NCI-H1694 treated with DMSO at 0.1 percent for 48 hours (cell line): Measurements from ENCODE around the gene GABBR2.

ENCODE experiments used
- DNase-seq: peaks from one replicate; lab custom pipeline; 2025; lab: John Stamatoyannopoulos, UW

GABBR2 gene

GRCh38 chr9:98402019-98402840, 306.5 kb downstream of the GABBR2 start:
- DNase-seq = no peak

GRCh38 chr9:98401140-98402018, 307.4 kb downstream of the GABBR2 start:
- DNase-seq = no peak

DNA sequence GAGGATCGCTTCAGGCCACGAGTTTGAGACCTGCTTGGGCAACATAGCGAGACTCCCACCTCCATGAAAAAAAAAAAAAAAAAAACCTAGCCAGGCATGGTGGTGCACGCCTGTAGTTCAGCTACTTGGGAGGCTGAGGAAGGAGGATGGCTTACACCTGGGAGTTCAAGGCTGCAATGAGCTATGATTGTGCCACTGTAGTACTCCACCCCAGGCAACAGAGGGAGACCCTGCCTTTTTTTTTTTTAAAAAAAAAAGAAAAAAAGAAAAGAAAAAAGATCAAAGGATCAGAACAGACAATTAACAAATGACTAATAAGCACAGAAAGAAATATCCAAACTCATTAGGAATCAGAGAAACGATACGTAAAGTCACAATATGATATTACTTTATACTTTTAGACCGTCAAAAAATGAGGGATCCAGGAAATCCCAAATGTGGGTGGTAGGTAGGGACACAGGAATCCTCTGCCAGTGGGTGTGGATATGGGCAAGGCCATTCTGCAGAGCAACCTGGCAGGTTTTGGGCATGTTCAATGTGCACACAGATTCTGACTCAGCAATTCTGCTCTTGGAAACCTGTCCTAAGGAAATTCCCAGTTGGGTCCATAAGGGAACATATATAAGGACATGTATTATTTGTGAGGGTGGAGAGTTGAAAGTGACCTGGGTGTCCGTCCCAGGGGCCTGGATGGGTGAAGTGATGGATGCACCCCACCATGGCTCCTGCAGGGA, 308.6 kb downstream of the GABBR2 start:
- DNase-seq = no peak

DNA sequence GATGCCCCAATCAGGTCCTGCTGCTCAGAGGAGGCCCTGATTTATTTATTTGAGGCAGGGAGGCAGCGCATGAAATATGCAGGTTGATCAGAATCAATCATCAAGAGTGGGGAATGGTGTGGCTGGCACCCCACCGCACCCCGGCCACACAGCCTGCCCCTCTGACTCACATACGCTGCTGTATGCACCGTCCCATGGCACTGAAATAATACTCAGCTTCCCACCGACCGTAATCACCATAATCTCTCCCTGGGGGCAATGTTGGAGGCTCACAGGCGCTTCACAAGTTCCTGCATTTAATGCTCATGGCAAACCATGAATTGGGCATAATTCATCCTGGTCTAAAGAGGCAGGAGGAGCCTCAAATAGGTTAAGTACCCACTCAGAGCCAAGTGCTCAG, 312.1 kb downstream of the GABBR2 start:
- no peak for DNase-seq

GRCh38 chr9:98396236-98396635, 312.5 kb downstream of the GABBR2 start:
- DNase-seq = no peak

- DNase-seq = no peak
Measured at GRCh38 chr9:98391867-98392266, 316.9 kb downstream of the GABBR2 start.

DNA sequence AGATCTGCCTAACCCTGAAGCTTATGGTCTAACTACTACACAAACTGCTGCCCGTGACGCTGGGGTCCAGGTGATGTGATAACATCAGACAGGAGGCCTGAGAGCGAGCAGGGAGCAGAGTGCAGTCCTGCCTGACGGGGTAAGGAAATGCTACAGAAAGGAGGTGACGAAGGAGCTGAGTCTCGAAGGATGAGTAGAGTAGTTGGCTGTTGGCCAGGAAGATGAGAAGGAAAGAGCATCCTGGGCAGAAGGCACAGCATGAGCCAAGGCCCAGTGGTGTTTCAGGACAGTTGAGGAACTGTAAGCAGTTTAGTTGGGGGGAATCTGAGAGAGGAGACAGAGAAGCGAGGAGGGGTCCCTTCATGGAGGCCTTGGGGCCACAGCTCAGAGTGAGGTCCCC, 317.3 kb downstream of the GABBR2 start:
- no peak for DNase-seq

DNA sequence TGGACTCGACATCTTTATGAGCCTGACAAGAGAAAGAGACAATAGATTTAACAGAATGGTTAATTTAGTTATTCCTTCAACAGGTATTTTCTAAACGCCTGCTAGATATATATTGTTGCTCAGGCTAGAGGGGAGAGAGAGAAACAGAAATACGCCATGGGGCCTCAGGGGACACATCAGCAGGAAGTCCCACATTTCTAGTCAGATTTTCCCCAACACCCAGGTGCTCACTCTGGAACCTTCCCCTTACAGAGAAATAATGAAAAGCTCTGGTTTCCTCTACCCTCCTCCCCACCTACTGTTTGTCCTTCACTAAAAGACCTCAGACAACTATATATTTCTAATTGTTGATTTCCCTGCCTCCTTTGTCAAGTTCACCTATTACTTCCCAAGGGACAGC, 323.0 kb downstream of the GABBR2 start:
- no peak for DNase-seq

- DNase-seq = no peak
Measured at GRCh38 chr9:98383758-98384157, 325.0 kb downstream of the GABBR2 start.

DNA sequence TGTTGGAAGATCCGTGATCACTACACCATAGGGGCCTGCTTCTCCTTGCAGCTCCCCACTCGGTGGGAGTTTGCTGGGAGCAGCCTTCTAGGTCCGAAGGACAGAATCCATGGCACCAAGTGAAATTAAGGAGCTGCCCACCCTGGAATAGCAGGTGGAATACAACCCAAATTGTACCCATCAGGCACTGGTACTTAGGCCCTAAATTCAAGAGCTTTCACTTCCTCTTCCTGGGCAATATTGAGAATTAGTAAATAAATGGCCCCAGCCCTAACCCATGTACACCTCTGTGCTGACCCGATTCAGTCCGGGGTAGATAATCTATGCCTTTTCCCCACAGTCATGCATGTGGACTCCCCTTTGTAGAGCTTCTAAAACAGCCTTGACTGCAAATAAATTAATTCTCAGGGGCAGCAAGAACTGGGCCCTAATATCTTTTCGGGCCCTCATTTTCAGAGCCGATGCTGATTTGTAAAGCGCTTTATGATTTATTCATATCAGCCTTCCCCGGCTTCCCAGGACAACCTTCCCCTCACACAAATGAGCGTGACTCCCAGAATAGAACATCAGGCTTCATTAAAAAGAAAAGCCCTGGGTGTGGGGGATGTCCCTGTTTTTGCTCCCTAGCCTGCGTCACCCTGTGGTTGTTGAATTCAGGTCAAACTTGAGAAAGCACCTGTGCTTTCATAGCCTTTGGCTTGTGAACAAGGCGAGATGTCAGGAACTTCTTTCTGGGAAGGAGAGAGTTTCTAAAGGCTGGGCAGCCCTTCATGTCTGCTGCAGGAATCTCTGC, 327.2 kb downstream of the GABBR2 start:
- no peak for DNase-seq

DNA sequence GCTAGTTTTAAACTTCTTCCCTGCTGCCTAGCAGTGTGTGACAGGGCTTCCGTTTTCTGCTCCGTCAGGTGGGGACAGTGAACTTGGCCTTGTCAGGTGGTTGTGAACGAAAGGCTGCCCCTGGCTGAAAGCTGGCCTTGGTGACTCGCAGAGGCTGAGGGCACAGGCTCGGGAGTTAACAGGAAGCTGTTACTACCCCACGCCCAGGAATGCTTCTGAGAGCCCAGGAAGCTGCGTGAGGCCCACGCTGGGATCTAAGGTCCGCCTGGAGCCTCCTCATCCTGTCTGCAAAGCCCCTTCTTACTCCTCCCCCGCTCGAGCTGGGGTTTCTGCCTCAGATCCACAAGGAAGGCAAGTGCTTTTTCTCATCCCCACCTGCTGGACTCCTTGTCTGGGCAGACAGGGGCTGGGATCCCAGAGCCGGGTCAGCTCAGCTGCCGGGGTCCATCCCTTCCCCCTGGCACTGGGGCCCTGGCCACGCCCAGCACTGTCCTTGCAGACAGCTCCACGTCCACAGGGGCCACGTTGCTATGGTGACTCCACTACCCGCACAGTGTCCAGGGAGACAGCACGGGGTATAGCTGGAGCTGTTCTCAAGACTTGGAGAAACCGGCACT, 328.6 kb downstream of the GABBR2 start:
- no peak for DNase-seq

DNA sequence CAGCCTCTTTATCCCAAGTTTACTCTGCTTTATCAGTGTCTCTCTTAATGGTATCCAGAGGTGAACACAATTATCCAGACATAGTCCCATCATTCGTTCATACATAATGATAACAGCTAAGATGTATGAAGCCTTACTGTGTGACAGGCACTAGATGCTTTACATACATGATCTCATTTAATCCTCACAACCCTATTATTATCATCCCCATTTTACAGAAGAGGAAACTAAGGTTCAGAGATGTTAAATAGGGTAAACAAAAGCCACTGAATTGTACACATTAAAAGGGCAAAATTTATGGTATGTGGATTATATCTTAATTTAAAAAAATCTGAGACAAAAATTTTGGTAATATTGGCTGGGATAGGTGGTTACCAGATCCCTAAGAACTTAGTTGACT, 329.2 kb downstream of the GABBR2 start:
- no peak for DNase-seq

- DNase-seq = no peak
Measured at GRCh38 chr9:98378794-98379193, 329.9 kb downstream of the GABBR2 start.

- no peak for DNase-seq
Measured at GRCh38 chr9:98378206-98378780, 330.4 kb downstream of the GABBR2 start.

DNA sequence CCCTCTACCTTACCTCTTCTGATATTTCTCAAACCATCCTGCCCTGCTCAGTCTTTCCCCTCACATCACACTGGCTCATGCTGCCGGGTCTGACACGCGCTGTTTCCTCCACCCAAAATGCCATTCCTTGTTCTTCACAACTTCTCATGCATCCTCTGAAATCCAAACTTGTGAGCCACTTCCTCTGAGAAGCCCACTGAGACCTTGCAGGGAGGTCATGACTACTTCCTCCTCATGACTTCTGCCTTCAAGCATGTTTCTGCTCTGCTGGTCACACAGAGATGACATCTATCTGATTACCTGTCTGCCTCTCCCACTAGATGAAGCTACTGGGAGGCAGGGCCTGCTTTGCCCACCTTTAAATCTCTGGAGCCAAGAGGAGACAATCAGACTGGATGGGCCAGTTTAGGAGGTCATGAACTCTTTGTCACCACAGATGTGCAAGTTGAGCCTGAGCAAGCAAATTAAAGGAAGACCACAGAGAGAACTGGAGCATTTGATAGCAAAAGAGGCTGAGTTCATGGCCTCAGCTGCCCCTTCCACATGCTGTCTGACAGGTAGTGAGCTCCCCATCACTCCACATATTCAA, 333.5 kb downstream of the GABBR2 start:
- no peak for DNase-seq

- DNase-seq = no peak
Measured at GRCh38 chr9:98374385-98375051, 334.2 kb downstream of the GABBR2 start.

- DNase-seq = no peak
Measured at GRCh38 chr9:98373609-98374008, 335.1 kb downstream of the GABBR2 start.

DNA sequence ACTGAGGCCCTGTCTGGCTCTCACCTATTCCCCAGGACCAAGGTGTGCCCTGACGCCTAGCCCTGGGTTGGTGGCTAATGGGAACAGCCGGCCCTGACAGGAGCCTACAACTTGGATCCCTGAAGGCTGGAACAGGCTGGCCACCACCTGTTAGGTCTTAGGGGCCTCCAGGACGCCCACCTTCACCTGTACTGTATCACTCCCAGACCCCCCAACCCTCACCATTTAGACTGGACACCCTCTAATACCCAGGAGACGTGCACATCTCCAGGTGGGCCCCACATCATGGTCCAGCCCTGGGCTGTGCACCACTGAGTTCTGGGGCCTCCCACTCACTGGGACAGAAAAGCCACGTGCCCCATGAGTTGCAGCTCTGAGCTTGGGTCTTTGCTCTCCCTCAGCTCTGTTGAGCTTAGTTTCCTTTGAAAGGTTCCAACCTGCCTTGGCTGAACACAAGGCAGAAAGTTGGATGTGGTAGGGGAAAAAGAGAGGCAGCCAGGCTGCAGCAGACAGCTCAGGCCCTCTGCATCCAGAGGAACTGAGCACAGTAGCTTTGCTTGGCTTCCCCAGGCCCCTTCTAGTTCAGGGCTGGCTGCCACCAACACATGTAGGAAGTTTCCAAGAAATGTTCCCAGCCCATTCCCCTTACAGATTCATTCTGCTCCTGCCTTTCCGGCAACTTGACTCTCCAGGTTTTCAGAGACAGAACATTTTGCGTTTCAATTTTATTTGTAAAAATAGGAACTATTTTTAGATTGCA, 336.5 kb downstream of the GABBR2 start:
- no peak for DNase-seq

DNA sequence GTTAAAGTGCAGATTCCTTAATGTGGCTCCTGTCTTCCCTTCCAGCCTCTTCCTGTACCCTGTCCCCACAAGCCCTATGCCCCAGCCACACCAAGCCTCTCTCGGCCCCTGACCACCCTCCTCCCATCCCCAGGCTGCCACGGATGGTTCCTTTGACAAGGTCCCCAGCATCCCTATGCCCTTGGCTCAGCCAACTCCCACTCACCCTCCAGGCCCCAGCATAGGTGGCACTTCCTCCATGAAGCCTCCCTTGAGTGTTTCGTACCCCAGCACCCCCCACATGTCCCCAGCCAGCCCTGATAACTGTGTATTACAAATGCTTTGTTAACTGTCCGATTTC, 337.8 kb downstream of the GABBR2 start:
- DNase-seq = no peak
